ENCODE results near the gene UBN2. TPM values are rescaled to one million over a fixed set of nuclear protein-coding genes. Genes with fewer than 3 reads are reported as not detected.

The UBN2 gene
- total and polyA plus RNA-seq, 2 of the 13 experiments (the other 11 are each of a cell fraction or from before 2014, with no cell fraction given), result 5.6 to 5.7 TPM

DNA sequence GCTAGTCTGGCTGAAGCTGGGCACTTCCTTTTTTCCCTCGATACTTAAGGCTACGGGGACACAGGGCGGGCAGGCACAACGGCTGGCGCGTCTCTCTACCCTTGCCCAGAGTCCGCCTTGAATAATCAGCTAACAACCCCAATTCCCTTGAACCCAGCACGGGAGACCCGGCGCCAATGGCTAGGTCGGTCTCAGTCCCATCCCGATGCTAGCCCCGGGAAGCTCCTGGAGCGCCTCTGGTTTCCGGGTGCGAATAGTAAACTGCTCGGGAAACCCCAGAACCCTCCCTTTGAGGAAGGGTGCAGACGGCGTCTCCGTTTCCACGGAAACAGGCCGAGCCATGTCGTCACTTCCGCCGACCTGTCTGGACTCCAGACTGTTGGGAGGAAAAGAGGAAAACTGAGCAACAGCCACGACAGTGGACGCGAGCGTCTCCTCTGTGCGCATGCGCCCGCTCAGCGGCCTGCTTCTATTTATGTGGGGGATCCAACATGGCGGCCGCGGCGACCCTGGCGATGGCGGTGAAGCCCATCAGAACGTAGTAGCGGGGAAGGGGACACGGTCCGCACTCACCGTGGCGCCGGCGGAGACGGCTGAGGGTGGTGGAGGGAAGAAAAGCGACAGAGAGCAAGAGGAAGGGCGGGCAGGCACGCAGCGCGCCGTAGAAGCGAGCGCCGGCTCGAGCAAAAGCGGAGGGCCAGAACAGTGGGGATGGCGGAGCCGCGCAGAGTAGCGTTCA, at the start of gene UBN2 (continued):
- peak; percentile 61; the same call in 1 of the 2 replicates for TF ChIP-seq YEATS2 (CRISPR knock-in tag; IDR thresholded peaks at IDR 0.05; ENCODE audit: borderline replicate concordance)
- TF ChIP-seq, protein P1, sequence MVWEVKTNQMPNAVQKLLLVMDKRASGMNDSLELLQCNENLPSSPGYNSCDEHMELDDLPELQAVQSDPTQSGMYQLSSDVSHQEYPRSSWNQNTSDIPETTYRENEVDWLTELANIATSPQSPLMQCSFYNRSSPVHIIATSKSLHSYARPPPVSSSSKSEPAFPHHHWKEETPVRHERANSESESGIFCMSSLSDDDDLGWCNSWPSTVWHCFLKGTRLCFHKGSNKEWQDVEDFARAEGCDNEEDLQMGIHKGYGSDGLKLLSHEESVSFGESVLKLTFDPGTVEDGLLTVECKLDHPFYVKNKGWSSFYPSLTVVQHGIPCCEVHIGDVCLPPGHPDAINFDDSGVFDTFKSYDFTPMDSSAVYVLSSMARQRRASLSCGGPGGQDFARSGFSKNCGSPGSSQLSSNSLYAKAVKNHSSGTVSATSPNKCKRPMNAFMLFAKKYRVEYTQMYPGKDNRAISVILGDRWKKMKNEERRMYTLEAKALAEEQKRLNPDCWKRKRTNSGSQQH (CRISPR knock-in tag; IDR thresholded peaks at IDR 0.05; ENCODE audit: low read depth), result 0 out of 2 replicates have a peak, but pooled peaks have one; percentile 25
- TF ChIP-seq, protein P2, sequence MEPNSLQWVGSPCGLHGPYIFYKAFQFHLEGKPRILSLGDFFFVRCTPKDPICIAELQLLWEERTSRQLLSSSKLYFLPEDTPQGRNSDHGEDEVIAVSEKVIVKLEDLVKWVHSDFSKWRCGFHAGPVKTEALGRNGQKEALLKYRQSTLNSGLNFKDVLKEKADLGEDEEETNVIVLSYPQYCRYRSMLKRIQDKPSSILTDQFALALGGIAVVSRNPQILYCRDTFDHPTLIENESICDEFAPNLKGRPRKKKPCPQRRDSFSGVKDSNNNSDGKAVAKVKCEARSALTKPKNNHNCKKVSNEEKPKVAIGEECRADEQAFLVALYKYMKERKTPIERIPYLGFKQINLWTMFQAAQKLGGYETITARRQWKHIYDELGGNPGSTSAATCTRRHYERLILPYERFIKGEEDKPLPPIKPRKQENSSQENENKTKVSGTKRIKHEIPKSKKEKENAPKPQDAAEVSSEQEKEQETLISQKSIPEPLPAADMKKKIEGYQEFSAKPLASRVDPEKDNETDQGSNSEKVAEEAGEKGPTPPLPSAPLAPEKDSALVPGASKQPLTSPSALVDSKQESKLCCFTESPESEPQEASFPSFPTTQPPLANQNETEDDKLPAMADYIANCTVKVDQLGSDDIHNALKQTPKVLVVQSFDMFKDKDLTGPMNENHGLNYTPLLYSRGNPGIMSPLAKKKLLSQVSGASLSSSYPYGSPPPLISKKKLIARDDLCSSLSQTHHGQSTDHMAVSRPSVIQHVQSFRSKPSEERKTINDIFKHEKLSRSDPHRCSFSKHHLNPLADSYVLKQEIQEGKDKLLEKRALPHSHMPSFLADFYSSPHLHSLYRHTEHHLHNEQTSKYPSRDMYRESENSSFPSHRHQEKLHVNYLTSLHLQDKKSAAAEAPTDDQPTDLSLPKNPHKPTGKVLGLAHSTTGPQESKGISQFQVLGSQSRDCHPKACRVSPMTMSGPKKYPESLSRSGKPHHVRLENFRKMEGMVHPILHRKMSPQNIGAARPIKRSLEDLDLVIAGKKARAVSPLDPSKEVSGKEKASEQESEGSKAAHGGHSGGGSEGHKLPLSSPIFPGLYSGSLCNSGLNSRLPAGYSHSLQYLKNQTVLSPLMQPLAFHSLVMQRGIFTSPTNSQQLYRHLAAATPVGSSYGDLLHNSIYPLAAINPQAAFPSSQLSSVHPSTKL (CRISPR knock-in tag; IDR thresholded peaks at IDR 0.05), result peak; percentile 37; the same call in 1 of the 2 replicates
- TF ChIP-seq, protein P3, sequence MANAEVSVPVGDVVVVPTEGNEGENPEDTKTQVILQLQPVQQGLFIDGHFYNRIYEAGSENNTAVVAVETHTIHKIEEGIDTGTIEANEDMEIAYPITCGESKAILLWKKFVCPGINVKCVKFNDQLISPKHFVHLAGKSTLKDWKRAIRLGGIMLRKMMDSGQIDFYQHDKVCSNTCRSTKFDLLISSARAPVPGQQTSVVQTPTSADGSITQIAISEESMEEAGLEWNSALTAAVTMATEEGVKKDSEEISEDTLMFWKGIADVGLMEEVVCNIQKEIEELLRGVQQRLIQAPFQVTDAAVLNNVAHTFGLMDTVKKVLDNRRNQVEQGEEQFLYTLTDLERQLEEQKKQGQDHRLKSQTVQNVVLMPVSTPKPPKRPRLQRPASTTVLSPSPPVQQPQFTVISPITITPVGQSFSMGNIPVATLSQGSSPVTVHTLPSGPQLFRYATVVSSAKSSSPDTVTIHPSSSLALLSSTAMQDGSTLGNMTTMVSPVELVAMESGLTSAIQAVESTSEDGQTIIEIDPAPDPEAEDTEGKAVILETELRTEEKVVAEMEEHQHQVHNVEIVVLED (CRISPR knock-in tag; IDR thresholded peaks at IDR 0.05; ENCODE audit: borderline replicate concordance), result peak; percentile 92; the same call in 1 of the 2 replicates
- peak; percentile 48; the same call in 1 of the 2 replicates for TF ChIP-seq RXRA (CRISPR knock-in tag; IDR thresholded peaks at IDR 0.05)
- TF ChIP-seq, protein P4, sequence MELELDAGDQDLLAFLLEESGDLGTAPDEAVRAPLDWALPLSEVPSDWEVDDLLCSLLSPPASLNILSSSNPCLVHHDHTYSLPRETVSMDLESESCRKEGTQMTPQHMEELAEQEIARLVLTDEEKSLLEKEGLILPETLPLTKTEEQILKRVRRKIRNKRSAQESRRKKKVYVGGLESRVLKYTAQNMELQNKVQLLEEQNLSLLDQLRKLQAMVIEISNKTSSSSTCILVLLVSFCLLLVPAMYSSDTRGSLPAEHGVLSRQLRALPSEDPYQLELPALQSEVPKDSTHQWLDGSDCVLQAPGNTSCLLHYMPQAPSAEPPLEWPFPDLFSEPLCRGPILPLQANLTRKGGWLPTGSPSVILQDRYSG (CRISPR knock-in tag; IDR thresholded peaks at IDR 0.05), result peak; percentile 31; the same call in 1 of the 2 replicates
- TF ChIP-seq, protein P5, sequence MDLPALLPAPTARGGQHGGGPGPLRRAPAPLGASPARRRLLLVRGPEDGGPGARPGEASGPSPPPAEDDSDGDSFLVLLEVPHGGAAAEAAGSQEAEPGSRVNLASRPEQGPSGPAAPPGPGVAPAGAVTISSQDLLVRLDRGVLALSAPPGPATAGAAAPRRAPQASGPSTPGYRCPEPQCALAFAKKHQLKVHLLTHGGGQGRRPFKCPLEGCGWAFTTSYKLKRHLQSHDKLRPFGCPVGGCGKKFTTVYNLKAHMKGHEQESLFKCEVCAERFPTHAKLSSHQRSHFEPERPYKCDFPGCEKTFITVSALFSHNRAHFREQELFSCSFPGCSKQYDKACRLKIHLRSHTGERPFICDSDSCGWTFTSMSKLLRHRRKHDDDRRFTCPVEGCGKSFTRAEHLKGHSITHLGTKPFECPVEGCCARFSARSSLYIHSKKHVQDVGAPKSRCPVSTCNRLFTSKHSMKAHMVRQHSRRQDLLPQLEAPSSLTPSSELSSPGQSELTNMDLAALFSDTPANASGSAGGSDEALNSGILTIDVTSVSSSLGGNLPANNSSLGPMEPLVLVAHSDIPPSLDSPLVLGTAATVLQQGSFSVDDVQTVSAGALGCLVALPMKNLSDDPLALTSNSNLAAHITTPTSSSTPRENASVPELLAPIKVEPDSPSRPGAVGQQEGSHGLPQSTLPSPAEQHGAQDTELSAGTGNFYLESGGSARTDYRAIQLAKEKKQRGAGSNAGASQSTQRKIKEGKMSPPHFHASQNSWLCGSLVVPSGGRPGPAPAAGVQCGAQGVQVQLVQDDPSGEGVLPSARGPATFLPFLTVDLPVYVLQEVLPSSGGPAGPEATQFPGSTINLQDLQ (CRISPR knock-in tag; IDR thresholded peaks at IDR 0.05), result peak; percentile 65; the same call in 1 of the 2 replicates
- peak; percentile 61 for TF ChIP-seq ERF (CRISPR knock-in tag; IDR thresholded peaks at IDR 0.05)
- peak; percentile 76 for TF ChIP-seq POGZ (CRISPR knock-in tag; IDR thresholded peaks at IDR 0.05)
- TF ChIP-seq ZSCAN31 (CRISPR knock-in tag; IDR thresholded peaks at IDR 0.05; ENCODE audit: low read depth), result peak; percentile 48; the same call in 1 of the 2 replicates
- TF ChIP-seq ZFP37 (CRISPR knock-in tag; IDR thresholded peaks at IDR 0.05; ENCODE audit: borderline replicate concordance), result no peak
- TF ChIP-seq, protein P6, sequence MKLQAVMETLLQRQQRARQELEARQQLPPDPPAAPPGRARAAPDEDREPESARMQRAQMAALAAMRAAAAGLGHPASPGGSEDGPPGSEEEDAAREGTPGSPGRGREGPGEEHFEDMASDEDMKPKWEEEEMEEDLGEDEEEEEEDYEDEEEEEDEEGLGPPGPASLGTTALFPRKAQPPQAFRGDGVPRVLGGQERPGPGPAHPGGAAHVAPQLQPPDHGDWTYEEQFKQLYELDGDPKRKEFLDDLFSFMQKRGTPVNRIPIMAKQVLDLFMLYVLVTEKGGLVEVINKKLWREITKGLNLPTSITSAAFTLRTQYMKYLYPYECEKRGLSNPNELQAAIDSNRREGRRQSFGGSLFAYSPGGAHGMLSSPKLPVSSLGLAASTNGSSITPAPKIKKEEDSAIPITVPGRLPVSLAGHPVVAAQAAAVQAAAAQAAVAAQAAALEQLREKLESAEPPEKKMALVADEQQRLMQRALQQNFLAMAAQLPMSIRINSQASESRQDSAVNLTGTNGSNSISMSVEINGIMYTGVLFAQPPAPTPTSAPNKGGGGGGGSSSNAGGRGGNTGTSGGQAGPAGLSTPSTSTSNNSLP (IDR thresholded peaks at IDR 0.05; ENCODE audit: low read depth, low read length), result no peak
- peak; percentile 16; the same call in 1 of the 2 replicates for TF ChIP-seq SIX4 (CRISPR knock-in tag; IDR thresholded peaks at IDR 0.05)
- TF ChIP-seq MED8 (CRISPR knock-in tag; IDR thresholded peaks at IDR 0.05; ENCODE audit: insufficient replicate concordance), result peak; percentile 76
- no peak for TF ChIP-seq ZKSCAN5 (CRISPR knock-in tag; IDR thresholded peaks at IDR 0.05)
